Prostate gland (tissue), 2 donors: ENCODE data around the gene CST2.

Source experiments
- POLR2A ChIP-seq: fragments of 450-650 bp; IDR thresholded peaks from one replicate; pipeline ENCODE4 v1.6.1; 2016; ENCODE audit warnings: antibody characterized with exemption, mild to moderate bottlenecking
- POLR2AphosphoS5 ChIP-seq: sonication (generic); formaldehyde crosslinking; IDR thresholded peaks from one replicate; pipeline ENCODE4 v1.6.1; 2017; ENCODE audit warnings: antibody characterized with exemption
- TF ChIP-seq, protein P1 (sequence below), 4 experiments: fragments of 200-600 bp in 2 of 4; fragments of 450-650 bp in 2 of 4; sonication (generic) in 2 of 4; IDR thresholded peaks; 1 replicate in 3 of 4; 2 replicates in 1 of 4; pipeline ENCODE4 v1.5.1; 2016 to 2019; ENCODE audit warnings: antibody characterized with exemption in 4 of 4, mild to moderate bottlenecking in 2 of 4, moderate library complexity in 2 of 4

DNA sequence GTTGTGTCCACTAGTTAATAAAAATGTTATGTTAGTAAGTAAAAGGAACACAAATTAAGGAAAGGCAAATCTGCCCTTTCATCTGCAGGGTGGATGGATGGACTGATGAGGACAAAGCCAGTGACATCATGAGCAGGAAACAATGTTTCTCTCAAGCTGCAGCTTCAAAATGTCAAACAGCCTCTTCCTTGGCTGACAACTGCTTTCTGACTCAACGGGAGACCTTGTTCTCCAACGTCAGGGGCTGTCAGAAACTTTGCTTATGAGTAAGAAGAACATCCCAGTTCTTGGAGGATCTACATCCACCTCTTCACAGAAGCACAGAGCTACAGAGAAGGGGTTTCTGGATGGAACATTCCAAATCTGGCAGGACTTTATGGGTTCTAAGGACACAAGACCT lies 6.0 kb downstream of the CST2 start:
- TF ChIP-seq, protein P1, sequence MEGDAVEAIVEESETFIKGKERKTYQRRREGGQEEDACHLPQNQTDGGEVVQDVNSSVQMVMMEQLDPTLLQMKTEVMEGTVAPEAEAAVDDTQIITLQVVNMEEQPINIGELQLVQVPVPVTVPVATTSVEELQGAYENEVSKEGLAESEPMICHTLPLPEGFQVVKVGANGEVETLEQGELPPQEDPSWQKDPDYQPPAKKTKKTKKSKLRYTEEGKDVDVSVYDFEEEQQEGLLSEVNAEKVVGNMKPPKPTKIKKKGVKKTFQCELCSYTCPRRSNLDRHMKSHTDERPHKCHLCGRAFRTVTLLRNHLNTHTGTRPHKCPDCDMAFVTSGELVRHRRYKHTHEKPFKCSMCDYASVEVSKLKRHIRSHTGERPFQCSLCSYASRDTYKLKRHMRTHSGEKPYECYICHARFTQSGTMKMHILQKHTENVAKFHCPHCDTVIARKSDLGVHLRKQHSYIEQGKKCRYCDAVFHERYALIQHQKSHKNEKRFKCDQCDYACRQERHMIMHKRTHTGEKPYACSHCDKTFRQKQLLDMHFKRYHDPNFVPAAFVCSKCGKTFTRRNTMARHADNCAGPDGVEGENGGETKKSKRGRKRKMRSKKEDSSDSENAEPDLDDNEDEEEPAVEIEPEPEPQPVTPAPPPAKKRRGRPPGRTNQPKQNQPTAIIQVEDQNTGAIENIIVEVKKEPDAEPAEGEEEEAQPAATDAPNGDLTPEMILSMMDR (IDR thresholded peaks at IDR 0.05), result no peak
- TF ChIP-seq POLR2AphosphoS5 (no peak), POLR2A (no peak)
